SK-N-SH treated with all-trans-retinoic acid at 6 μM for 48 hours (cell line): Measurements from ENCODE around the gene LY6G6F.
A peak's percentile ranks its signal among the peaks of the same experiment; 100 is the strongest.

Source experiments
- ATAC-seq: fragments of 200-7000 bp; cut with Tn5 transposase; 3 replicates; pipeline ENCODE4 v1.9.1; 2020; ENCODE audit warnings: mild to moderate bottlenecking, moderate library complexity
- ESRRG ChIP-seq: fragments of 250-450 bp; sonication (Bioruptor Pico); IDR thresholded peaks from 2 replicates; pipeline ENCODE4 v1.6.1; 2021; ENCODE audit warnings: mild to moderate bottlenecking
- GLIS3 ChIP-seq: fragments of 250-450 bp; sonication (Bioruptor Pico); IDR thresholded peaks from 2 replicates; pipeline ENCODE4 v1.5.0; 2020; ENCODE audit warnings: mild to moderate bottlenecking, moderate library complexity
- ISL1 ChIP-seq: fragments of 250-450 bp; sonication (Bioruptor Pico); IDR thresholded peaks from 2 replicates; pipeline ENCODE4 v2.1.2; 2022; ENCODE audit warnings: mild to moderate bottlenecking, moderate library complexity
- OSR1 ChIP-seq: fragments of 250-450 bp; sonication (Bioruptor Pico); IDR thresholded peaks from 2 replicates; pipeline ENCODE4 v1.8.0; 2022; ENCODE audit warnings: moderate library complexity, mild to moderate bottlenecking, inconsistent platforms
- PPARA ChIP-seq: fragments of 250-450 bp; sonication (Bioruptor Pico); IDR thresholded peaks from 2 replicates; pipeline ENCODE4 v1.5.0; 2020; ENCODE audit warnings: mild to moderate bottlenecking, borderline replicate concordance
- RARB ChIP-seq: fragments of 250-450 bp; sonication (Bioruptor Pico); IDR thresholded peaks from 2 replicates; pipeline ENCODE4 v1.8.0; 2021; ENCODE audit warnings: mild to moderate bottlenecking, moderate library complexity
- SNAI2 ChIP-seq: fragments of 250-450 bp; sonication (Bioruptor Pico); IDR thresholded peaks from 2 replicates; pipeline ENCODE4 v1.5.0; 2020; ENCODE audit warnings: mild to moderate bottlenecking, moderate library complexity
- TCF4 ChIP-seq: fragments of 250-450 bp; sonication (Bioruptor Pico); IDR thresholded peaks from 2 replicates; pipeline ENCODE4 v1.8.0; 2021; ENCODE audit warnings: mild to moderate bottlenecking, moderate library complexity, borderline replicate concordance
- ZC3H10 ChIP-seq: fragments of 250-450 bp; sonication (Bioruptor Pico); IDR thresholded peaks from 2 replicates; pipeline ENCODE4 v1.5.1; 2021; ENCODE audit warnings: mild to moderate bottlenecking, moderate library complexity
- ZFP3 ChIP-seq: fragments of 250-450 bp; sonication (Bioruptor Pico); IDR thresholded peaks from 2 replicates; pipeline ENCODE4 v1.5.0; 2020; ENCODE audit warnings: mild to moderate bottlenecking, moderate library complexity
- ZFP30 ChIP-seq: fragments of 450-650 bp; formaldehyde crosslinking; IDR thresholded peaks from 2 replicates; pipeline ENCODE4 v1.5.0; 2022; ENCODE audit warnings: mild to moderate bottlenecking, moderate library complexity
- ZNF565 ChIP-seq: fragments of 450-650 bp; formaldehyde crosslinking; conservative IDR thresholded peaks from 2 replicates; pipeline ENCODE4 v1.5.0; 2020; ENCODE audit warnings: low read depth, mild to moderate bottlenecking, moderate library complexity
- ZNF70 ChIP-seq: fragments of 450-650 bp; formaldehyde crosslinking; IDR thresholded peaks from 2 replicates; pipeline ENCODE4 v1.5.0; 2020; ENCODE audit warnings: mild to moderate bottlenecking, moderate library complexity
- ZNF8 ChIP-seq: fragments of 450-650 bp; formaldehyde crosslinking; IDR thresholded peaks from 2 replicates; pipeline ENCODE4 v1.5.0; 2020; ENCODE audit warnings: mild to moderate bottlenecking, moderate library complexity
- TF ChIP-seq, protein P1 (sequence below): fragments of 250-450 bp; sonication (Bioruptor Pico); IDR thresholded peaks from 2 replicates; pipeline ENCODE4 v1.5.1; 2021; ENCODE audit warnings: mild to moderate bottlenecking, moderate library complexity
- TF ChIP-seq, protein P2 (sequence below): fragments of 250-450 bp; sonication (Bioruptor Pico); IDR thresholded peaks from 2 replicates; pipeline ENCODE4 v1.8.0; 2020; ENCODE audit warnings: mild to moderate bottlenecking, moderate library complexity, borderline replicate concordance
- TF ChIP-seq, protein P3 (sequence below): fragments of 250-450 bp; sonication (Bioruptor Pico); IDR thresholded peaks from 2 replicates; pipeline ENCODE4 v1.8.0; 2021; ENCODE audit warnings: low read depth, mild to moderate bottlenecking, moderate library complexity, borderline replicate concordance
- TF ChIP-seq, protein P4 (sequence below): fragments of 250-450 bp; sonication (Bioruptor Pico); IDR thresholded peaks from 2 replicates; pipeline ENCODE4 v1.5.0; 2020; ENCODE audit warnings: mild to moderate bottlenecking, moderate library complexity

The LY6G6F gene

DNA sequence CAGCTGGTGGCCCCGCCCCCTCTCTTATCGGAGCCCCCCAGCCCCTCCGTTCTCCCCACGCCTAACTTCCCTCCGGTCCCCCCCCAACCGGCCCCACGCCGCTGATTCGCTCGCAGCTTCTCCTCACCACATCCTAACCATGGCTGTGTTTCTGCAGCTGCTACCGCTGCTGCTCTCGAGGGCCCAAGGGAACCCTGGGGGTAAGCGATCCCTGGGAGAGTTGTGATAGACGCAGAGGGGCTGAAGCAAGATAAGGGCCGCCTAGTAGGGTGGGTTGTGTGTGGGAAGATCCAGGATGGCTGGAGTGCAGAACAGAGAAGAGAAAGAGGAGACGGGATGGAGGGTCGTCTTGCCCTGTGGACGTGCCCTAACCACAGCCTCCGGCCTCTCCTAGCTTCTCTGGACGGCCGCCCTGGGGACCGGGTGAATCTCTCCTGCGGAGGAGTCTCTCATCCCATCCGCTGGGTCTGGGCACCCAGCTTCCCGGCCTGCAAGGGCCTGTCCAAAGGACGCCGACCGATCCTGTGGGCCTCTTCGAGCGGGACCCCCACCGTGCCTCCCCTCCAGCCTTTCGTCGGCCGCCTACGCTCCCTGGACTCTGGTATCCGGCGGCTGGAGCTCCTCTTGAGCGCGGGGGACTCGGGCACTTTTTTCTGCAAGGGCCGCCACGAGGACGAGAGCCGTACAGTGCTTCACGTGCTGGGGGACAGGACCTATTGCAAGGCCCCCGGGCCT is 16.7 kb downstream of the LY6G6F start, which contains the start of gene MPIG6B:
TSS of gene MPIG6B (plus strand) at position 129 of the 735 bp plus-strand sequence. CDS start at position 140, 11 bp downstream.
- TF ChIP-seq ZNF70 (CRISPR knock-in tag) = no peak
- no peak for TF ChIP-seq GLIS3
- TF ChIP-seq, protein P1, sequence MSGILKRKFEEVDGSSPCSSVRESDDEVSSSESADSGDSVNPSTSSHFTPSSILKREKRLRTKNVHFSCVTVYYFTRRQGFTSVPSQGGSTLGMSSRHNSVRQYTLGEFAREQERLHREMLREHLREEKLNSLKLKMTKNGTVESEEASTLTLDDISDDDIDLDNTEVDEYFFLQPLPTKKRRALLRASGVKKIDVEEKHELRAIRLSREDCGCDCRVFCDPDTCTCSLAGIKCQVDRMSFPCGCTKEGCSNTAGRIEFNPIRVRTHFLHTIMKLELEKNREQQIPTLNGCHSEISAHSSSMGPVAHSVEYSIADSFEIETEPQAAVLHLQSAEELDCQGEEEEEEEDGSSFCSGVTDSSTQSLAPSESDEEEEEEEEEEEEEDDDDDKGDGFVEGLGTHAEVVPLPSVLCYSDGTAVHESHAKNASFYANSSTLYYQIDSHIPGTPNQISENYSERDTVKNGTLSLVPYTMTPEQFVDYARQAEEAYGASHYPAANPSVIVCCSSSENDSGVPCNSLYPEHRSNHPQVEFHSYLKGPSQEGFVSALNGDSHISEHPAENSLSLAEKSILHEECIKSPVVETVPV (CRISPR knock-in tag) = no peak
- TF ChIP-seq, protein P2, sequence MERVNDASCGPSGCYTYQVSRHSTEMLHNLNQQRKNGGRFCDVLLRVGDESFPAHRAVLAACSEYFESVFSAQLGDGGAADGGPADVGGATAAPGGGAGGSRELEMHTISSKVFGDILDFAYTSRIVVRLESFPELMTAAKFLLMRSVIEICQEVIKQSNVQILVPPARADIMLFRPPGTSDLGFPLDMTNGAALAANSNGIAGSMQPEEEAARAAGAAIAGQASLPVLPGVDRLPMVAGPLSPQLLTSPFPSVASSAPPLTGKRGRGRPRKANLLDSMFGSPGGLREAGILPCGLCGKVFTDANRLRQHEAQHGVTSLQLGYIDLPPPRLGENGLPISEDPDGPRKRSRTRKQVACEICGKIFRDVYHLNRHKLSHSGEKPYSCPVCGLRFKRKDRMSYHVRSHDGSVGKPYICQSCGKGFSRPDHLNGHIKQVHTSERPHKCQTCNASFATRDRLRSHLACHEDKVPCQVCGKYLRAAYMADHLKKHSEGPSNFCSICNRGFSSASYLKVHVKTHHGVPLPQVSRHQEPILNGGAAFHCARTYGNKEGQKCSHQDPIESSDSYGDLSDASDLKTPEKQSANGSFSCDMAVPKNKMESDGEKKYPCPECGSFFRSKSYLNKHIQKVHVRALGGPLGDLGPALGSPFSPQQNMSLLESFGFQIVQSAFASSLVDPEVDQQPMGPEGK (CRISPR knock-in tag) = no peak
- no peak for TF ChIP-seq ZC3H10
- TF ChIP-seq ESRRG (CRISPR knock-in tag) = no peak
- no peak for TF ChIP-seq PPARA
- no peak for TF ChIP-seq ISL1 (CRISPR knock-in tag)
- no peak for TF ChIP-seq ZFP3 (CRISPR knock-in tag)
- TF ChIP-seq SNAI2 (CRISPR knock-in tag) = no peak
- TF ChIP-seq, protein P3, sequence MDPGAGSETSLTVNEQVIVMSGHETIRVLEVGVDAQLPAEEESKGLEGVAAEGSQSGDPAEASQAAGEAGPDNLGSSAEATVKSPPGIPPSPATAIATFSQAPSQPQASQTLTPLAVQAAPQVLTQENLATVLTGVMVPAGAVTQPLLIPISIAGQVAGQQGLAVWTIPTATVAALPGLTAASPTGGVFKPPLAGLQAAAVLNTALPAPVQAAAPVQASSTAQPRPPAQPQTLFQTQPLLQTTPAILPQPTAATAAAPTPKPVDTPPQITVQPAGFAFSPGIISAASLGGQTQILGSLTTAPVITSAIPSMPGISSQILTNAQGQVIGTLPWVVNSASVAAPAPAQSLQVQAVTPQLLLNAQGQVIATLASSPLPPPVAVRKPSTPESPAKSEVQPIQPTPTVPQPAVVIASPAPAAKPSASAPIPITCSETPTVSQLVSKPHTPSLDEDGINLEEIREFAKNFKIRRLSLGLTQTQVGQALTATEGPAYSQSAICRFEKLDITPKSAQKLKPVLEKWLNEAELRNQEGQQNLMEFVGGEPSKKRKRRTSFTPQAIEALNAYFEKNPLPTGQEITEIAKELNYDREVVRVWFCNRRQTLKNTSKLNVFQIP (CRISPR knock-in tag) = no peak
- no peak for TF ChIP-seq ZNF565 (CRISPR knock-in tag)
- no peak for TF ChIP-seq ZNF8 (CRISPR knock-in tag)
- TF ChIP-seq OSR1 = no peak
- peak; percentile 14; the same call in 1 of the 3 replicates for ATAC-seq

DNA sequence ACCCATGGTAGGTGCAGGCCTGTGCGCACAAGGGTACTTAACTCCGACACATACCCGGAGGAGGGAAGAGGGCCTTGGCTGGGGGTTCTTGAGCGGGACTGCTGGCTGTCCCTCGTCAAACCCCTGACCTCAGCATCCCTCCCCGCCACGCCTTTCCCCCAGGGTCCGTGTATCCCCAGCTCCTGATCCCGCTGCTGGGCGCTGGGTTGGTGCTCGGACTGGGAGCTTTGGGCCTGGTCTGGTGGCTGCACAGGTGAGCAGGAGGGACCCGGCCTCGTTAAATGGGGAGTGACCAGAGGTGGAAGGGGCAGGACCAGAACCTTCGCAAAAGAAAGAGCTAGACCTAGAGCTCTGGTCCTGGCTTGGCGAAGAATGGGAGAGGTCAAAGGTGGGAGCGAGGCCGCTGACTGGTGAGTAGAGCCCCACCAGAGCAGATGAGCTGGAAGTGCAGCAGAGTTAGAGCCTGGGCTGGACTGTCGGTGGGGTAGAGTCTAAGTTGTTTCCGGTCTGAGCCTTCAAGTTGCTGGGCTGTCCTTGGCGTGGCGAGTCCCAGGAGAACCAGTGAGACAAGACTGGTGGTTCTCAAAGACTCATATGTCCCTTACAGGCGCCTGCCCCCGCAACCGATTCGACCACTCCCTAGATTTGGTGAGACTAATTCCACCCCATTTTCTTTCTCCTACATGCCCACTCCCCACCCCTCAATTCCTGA is 17.5 kb downstream of the LY6G6F start:
- no peak for TF ChIP-seq OSR1
- no peak for TF ChIP-seq PPARA
- TF ChIP-seq RARB (CRISPR knock-in tag) = no peak
- TF ChIP-seq ISL1 (CRISPR knock-in tag) = no peak
- no peak for TF ChIP-seq GLIS3
- TF ChIP-seq, protein P3 (CRISPR knock-in tag) = no peak
- no peak for TF ChIP-seq ESRRG (CRISPR knock-in tag)
- TF ChIP-seq, protein P4, sequence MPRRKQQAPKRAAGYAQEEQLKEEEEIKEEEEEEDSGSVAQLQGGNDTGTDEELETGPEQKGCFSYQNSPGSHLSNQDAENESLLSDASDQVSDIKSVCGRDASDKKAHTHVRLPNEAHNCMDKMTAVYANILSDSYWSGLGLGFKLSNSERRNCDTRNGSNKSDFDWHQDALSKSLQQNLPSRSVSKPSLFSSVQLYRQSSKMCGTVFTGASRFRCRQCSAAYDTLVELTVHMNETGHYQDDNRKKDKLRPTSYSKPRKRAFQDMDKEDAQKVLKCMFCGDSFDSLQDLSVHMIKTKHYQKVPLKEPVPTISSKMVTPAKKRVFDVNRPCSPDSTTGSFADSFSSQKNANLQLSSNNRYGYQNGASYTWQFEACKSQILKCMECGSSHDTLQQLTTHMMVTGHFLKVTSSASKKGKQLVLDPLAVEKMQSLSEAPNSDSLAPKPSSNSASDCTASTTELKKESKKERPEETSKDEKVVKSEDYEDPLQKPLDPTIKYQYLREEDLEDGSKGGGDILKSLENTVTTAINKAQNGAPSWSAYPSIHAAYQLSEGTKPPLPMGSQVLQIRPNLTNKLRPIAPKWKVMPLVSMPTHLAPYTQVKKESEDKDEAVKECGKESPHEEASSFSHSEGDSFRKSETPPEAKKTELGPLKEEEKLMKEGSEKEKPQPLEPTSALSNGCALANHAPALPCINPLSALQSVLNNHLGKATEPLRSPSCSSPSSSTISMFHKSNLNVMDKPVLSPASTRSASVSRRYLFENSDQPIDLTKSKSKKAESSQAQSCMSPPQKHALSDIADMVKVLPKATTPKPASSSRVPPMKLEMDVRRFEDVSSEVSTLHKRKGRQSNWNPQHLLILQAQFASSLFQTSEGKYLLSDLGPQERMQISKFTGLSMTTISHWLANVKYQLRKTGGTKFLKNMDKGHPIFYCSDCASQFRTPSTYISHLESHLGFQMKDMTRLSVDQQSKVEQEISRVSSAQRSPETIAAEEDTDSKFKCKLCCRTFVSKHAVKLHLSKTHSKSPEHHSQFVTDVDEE (CRISPR knock-in tag) = no peak
- no peak for TF ChIP-seq TCF4
- no peak for TF ChIP-seq ZFP30
- no peak; the same call in 2 of the 3 replicates for ATAC-seq
